ENCODE measurements around the gene COMMD3. TPM values are rescaled to one million over a fixed set of nuclear protein-coding genes. Genes with fewer than 3 reads are reported as not detected.
"Not testable (repeated sequence)": the region's sequence is repeated elsewhere in the genome, so short reads cannot be mapped to it uniquely, and the experiment has no call there.

Gene COMMD3
- total RNA-seq, 1 donor from 2014 or later: 65.6 TPM

DNA sequence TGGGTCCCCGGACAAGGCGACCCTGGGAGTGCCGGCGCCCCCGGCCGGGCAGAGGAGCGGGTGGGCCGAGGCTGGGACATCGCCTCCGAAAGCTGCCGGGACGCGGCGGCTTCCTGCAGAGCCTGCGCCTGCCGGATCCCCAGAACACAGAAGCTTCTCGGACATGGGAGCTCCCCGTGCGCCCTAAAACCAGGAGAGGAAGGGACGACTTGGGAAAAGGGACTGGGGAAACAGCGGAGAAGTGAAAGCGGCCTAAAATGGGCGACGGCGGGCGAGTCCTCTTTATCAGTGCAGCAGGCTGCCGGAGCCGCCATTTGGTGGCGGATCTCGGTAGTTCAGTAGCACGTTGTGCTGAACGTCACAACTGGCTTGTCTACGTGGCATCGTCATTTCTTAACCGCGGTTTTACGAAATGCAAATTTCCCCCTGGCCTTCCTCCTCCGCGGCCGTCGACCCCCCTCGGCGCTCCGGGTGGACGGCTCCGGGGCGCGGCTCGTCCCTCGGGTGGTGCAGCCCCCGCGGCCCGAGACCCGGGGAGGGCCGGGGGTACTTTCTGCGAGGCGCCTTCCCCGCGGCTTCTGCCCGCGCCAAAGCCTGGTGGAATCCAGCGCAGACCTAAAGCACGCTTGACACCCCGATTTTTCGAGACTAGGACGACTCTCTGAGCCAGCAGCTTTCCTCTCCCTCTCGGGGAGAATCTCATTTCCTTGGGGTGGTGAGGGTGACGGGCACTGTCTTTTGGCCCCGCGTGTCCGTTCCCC, 19.2 kb downstream of the COMMD3 start:
- DNase-seq (ENCODE audit: low spot score in 2 of 2) (peak in 1 of 2 donors; percentile 78), FAIRE-seq (no peak)

DNA sequence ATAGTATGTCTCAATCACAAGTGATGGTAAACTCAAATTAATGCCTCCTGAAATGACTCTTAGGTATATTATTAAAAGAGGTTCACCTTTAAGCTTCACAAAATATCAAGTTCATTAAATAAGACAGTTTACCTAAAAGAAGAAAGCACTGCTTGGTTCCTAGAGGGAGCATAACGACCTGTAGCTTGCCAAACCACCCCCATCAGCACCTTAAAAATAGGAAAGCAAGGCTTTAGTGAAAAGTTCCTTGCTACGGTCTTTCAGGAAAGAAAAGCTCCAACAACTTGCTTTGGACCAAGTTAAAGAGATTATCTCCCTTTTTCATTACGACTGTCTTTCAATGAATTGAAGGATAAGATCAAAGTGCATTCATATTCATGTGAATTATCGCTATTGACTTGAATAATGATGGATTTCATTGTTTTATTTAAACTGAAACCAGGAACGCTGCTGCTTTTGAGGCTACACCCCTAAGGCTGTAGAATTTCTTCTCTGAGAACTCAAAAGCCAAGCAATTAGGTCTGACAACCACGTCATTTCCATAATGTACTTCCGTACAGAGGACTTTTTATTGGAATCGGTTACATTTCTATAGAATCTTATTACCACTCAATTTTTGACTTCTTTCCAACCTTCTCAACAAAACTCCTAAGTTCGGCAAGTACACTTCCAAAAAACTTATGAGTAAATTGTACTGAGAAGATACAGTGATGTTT, 22.2 kb downstream of the COMMD3 start:
- DNase-seq (ENCODE audit: low spot score in 2 of 2): no peak
- FAIRE-seq: no peak

DNA sequence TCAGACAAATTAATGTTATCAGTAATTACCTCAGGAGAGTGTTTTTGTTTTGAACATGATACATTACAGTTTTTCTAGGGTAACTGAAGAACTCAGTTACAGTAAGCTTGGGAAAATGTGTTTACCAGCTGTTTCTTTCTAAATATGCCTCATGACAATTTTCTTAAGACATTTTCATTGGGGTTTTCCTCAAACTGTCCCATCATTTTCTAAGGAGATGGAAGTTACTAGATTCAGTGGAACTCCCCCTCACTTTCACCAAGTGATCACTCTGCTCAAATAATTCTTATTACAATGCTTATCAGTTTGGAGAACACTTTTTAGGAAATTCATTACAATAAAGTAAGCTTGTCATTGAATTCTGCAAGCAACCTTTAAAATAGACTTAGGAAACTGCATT, 22.7 kb downstream of the COMMD3 start:
- DNase-seq (ENCODE audit: low spot score in 2 of 2): no peak
- no peak for FAIRE-seq

DNA sequence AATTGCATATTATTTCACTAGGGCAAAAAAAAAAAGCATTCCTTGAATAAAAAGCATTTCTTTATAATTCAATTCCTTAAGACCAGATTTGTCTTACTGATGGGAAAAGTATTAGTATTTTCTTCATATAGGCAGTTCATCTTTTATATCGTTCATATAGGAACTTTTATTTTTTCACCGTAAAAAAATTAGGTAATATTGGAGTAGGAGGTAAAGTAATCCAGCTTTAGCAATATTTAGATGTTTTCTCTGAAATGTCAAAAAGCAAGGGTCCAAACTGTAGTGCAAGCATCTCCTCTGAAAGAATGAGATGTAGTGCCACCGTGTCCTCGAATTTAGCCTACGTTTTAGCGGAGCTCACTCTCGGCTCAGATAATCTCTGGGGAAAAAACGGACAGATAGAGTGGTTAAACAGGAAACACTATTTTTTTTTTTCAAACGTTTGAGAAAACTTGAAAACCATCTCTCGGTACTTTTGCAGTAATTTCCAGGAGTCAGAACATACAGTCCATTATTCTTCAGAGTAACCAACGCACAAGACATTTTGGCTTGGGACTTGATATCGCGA, 23.7 kb downstream of the COMMD3 start:
- no peak for FAIRE-seq
- DNase-seq (ENCODE audit: low spot score in 2 of 2): peak in 1 of 2 donors; percentile 38

DNA sequence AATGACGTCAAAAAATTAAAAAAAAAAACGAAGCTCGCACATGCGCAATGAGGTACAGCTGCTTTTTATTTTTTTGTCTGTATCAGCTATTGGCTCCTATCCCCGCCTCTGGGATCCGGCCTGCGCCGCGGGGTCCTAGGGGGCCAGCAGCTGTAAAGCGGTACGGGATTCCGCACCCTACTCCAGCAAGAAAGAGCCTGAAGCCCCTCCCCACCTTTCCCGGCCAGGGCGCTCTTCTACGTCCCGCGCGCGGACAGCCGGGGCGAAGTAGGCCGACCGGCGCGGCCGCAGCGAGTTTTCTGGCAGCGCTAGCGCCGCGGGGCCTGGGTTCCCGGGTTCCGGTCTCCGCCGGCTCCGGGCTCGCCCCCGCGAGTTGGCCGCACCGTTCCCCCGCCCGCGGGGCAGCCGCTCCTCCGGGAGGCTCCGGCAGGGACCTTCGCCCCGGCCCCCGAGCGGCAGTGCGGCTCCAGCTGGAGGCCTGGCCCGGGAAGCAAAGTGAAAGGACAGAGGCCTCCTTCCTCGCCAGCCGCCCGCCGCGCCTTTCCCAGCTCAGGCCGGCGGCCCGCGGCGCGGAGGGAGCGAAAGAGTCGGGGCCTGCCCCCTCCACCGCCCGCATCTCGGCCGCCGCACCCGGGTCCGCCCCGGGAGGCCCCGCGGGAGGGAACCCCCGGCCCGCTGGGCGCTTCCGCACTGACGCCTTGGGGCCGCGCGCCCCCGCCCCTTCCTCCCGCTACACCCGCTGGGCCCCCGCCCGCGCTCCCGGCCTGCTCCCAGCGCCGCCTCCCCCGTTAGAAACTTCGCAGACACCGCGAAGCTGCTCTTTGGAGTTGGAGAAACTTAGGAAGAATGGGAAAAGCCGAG, 24.4 kb downstream of the COMMD3 start:
- DNase-seq (ENCODE audit: low spot score in 2 of 2) (peak; percentile 70 to 84), FAIRE-seq (no peak)

DNA sequence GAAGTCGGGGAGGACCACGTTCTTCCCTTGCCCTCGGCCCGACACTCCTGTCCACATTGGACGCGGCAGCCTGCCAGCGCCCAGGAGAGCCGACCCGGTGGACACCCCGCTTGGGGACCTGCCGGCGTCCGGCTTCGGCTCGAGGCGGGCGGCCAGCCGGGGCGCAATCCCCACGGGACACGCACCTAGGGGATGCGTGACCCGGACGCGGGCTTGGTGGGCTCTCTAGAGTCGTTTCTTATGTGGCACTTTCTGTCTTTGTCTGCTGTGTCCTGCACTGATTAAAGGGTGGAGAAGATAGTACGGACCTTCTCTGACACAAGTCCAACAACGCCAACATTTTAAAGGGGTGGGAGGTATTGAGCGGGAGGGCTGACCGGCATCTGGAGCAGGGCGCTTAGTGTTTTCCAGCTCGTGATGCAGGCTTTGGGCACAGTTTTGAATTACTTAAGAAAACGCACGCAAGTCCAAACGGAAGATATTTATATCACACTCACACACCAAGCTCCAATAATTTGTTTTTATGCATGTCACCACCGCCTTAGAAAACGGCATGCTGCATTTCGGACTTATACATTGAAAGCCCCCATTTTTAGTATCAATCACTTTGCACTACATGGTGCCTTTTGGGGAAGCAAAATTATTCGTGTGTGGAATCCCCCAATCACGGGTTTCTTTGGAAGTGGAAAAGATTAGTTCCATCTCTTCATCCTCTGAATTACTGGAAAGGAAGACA, 25.2 kb downstream of the COMMD3 start:
- DNase-seq (ENCODE audit: low spot score in 2 of 2) (no peak), FAIRE-seq (no peak)

DNA sequence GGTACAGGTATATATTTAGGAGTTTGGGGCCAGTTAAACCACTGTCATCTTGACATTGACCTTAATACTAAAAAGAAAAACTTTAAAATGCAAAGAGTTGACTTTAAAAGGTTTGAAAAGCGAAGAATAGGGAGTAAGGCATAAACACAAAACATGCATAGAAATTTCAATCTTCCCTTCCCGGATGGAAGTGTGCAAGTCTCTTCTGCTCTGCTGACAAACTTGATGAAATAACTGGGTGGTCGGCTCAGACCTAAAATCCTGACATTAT, 25.7 kb downstream of the COMMD3 start:
- FAIRE-seq (no peak), DNase-seq (ENCODE audit: low spot score in 2 of 2) (no peak)

DNA sequence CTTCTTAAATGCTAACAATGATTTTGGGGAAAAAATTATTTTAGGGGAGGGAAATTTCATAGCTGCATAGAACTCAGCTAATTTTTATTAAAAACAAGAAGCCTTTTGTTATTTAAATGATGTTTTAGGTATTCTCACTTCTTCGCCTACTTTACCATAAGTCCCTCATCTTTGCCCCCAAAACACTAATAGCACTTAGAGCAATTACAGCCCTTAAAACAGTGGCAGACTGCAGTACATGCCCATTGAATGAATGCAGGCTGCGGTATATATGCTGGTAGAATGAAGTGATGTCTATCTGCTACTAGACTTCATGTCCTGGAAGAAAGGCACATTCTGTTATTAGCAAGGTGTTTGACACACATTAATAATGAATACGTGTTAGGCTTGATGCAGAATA, 26.2 kb downstream of the COMMD3 start:
- DNase-seq (ENCODE audit: low spot score in 2 of 2) (no peak), FAIRE-seq (no peak)

DNA sequence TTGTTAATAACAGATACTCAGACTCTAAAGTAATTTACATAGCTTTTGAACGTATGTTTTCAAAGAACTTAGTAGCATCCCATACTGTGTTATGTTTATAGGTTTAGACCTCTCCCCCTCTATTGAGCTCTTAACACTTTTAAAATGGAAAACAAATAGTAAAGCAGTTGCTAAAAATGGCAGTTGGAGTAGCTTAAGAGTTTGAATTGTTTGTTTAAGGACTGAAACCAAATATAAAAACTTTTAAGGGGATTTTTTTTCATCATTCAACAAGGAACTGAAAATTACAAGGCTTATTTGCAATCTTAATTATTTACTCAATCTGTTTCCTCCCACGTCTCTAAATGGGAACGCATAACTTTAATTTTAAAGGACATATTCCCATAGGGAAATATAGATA, 27.5 kb downstream of the COMMD3 start:
- no peak for FAIRE-seq
- DNase-seq (ENCODE audit: low spot score in 2 of 2): no peak

DNA sequence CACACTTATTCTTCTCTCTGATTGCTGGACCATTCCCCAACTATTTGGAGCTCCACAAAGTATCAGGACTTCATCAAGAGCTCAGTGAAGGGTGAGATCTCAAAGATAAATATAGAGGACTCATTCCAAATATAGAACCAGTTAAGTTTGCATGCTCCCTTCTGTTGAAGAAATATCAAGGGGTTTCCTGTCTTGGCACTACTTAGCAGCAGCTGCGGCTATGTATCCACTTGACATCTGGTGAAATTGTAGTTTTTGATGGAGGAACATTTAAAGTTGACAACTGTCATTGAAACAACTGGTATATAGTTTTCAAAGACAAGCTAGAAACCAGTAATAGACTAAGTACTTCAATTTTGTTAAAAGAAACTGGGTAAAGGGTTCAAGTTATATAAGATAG, 28.1 kb downstream of the COMMD3 start:
- DNase-seq (ENCODE audit: low spot score in 2 of 2): no peak

DNA sequence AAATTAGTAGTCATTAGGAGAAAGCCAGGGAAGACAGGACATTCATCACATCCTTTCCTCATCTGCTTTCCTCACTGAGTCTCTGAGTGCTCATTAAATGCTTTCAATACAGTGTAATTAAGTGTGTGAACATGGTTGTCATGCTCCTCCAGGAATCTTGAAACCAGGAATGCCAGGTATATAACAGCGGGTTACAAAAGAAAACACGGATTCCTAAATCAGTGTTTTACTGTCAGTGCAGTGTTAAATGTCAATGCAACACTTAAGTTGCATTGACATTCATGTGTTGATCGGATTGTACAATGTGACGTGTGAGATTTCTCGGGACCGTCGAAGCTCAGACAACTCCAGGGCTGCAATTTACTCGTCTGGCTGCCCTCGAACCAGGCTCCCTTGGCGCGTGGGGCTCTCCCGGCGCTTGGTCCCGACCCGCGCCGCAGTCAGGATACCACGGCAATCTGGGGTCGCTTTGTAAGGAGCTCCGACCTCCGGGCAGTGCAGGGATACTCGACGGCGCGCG, 28.7 kb downstream of the COMMD3 start:
- DNase-seq (ENCODE audit: low spot score in 2 of 2) (no peak), FAIRE-seq (no peak)

More for the DNA sequence above, 28.1 kb downstream of the COMMD3 start:
- FAIRE-seq: no peak

DNA sequence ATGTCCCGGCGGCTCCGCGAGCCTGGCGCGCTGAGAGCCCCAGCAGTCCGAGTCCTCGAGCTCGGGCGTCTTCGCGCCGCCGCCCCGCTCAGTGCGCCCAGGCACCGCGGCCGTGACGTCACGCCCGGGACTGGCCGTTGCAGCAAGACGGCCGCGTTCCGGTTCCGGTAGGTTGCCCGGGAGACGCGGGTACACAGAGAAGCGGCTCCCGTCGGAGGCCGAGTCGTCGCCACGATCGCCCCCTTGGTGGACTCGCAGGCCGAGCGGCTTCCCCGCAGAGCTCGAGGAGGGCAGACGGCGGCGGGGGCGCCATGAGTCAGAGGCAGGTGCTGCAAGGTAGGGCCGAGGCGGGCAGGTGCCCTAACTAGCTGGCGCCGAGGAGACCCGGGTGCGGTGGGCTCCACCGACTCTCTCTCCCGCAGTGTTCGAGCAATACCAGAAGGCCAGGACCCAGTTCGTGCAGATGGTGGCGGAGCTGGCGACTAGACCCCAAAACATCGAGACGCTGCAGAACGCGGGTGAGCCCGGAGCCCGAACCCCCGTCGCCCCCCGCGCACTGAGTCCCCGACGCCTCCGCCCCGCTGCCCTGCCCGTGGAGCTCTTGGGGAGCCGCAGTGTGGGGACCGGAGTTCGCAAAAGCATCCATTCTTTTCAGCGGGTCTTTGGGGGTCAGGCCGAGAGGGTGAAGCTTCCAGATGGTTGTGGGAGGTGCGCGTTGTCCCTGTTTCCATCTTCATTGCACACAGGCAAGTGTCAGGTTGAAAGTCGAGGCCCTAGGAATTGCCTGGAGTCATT, 29.3 kb downstream of the COMMD3 start, which contains the start of gene SPAG6:
SPAG6 (plus strand) TSS at position 196 of the 795 bp plus-strand sequence; CDS start at position 312, 116 bp downstream.
- no peak for FAIRE-seq
- DNase-seq (ENCODE audit: low spot score in 2 of 2): peak in 1 of 2 donors; percentile 62

DNA sequence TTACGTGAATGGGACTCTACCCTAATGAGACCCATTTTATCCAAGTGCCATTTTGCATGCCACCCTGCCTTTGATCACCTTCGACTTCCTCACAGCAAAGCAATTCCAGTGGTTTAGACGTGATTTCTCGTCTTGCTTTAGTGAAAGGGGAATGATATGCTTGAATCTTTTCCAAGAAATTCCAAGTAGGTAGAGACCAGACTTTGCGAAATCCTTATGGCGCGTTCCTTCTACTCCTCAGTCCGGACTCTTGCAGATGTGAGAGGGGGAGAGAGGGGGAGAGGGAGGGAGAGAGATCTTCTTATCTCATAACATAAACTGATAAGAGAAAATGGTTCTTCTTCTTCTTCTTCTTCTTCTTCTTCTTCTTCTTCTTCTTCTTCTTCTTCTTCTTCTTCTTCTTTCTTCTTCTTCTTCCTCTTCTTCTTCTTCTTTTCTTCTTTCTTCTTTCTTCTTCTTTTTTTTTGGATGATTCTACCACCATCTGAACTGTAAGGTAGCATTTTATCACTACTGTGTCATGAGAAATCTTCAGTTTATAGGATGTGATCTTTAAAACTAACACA, 30.0 kb downstream of the COMMD3 start:
- FAIRE-seq (no peak), DNase-seq (ENCODE audit: low spot score in 2 of 2) (no peak)

DNA sequence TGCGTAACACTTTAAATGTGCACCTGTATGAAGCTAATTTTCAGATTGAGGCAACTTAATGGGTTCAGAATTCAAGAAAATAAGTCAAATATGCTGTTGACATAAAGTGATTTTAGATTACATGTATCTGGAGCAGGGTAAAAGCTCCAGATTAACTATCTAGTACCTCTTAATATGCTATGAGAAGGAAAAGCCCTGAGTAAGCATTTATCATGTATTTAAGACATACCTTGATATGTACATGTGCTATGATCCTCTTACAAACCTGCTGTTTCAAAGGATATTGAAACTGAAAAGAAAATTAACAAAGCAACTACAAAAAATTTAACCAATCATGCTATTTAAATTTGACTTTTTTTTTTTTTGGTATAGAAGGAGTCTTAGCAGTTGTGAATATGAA, 33.6 kb downstream of the COMMD3 start:
- no peak for FAIRE-seq
- no peak for DNase-seq (ENCODE audit: low spot score in 2 of 2)

DNA sequence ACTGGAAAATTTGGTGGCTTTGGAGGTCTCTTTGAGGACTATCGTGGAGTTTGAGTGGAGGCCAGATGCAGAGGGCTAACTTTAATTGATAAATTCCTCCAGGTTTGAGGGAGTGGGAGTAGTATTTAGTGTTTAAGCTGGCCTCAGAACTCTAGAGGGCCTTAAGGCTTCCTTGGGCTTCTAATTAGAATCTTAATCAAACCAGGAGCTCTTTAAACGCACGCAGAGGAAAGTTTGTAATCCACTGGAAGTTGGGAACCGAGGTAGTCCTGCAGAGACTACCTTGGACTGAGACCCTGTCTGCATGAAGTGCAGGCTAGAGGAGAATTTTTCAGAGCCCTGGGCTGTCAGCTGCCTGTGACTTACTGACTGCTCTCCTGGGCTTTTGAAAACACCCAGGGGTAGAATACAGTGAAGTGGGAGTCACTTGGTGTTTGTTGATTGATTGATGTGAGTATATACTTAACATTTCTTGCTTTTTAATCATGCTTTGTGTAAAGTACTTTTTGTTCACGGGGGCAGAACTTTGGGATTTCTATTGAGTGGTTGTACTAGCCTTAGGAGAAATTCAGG, 35.0 kb downstream of the COMMD3 start:
- FAIRE-seq: no peak
- no peak for DNase-seq (ENCODE audit: low spot score in 2 of 2)

DNA sequence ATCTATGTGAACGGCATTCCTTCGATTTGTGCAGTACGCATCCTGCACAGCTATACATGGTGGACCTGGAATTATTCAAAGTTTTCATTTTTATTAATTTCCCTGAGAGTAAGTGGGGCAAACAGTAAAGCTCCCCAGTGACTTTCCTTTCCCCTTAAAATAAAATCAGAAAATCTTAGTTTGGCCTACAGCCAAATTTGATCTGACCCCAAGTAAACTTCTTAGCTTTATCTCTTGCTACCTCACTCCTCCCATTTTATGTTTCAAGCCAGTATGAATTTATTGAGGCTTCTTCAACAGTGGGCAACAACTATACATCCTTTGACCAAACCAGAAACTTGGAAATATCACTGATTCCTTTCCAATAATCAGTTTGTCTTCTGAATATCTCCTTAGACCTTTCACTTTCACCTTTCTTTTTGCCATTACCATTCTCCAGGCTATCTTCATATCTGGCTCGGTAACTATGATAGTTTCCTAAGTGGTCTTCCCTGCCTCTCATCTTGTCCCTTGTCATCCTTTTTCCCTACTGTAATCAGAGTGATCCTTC, 40.2 kb downstream of the COMMD3 start:
- no peak for DNase-seq (ENCODE audit: low spot score in 2 of 2)
- FAIRE-seq: no peak

DNA sequence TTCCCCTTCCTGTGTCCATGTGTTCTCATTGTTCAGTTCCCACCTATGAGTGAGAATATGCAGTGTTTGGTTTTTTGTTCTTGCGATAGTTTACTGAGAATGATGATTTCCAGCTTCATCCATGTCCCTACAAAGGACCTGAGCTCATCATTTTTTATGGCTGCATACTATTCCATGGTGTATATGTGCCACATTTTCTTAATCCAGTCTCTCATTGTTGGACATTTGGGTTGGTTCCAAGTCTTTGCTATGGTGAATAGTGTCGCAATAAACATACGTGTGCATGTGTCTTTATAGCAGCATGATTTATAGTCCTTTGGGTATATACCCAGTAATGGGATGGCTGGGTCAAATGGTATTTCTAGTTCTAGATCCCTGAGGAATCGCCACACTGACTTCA, 41.6 kb downstream of the COMMD3 start:
- FAIRE-seq; DNase-seq (ENCODE audit: low spot score in 2 of 2): not testable (repeated sequence)

DNA sequence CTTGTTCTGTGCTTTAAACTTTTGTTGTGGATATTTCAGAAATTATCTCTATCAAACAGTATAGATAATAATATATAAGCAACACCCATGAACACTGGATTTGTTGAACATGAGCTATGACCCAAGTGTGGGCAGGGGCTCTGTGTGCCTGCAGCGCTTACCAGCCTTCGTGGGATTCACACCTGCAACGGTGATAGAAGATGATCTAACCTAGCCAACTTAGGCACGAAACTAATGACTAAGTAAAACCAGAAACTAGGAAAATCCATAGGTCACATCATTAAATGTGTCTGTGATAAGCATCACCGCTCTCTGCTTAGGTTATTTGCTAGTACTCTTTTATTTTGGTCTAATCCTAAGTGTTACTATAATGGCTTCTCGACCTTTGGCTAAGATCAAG, 47.1 kb downstream of the COMMD3 start:
- FAIRE-seq (no peak), DNase-seq (ENCODE audit: low spot score in 2 of 2) (no peak)

Measured in frontal cortex (tissue), 4 donors.